GM12878 (cell line): ENCODE data around the gene ANKRD37. TPM values are rescaled to one million over a fixed set of nuclear protein-coding genes. Genes with fewer than 3 reads are reported as not detected.

ENCODE experiments used
- ATAC-seq: fragments of 200-7000 bp; cut with Tn5 transposase; 3 replicates; pipeline ENCODE4 v1.9.1; 2020; ENCODE audit warnings: mild to moderate bottlenecking, moderate library complexity
- BruUV-seq: library from RNA; stranded (reverse); fragments of 400-500 nt; replicated peaks from 2 replicates; lab custom pipeline; 2021; lab: Mats Ljungman, UMichigan
- CTCF ChIA-PET: fragments of 300-600 bp; sonication (Branson Sonifier 250); formaldehyde crosslinking; extraction: SDS; loops from one replicate; lab custom pipeline; 2021; ENCODE audit warnings: inconsistent platforms; lab: Yijun Ruan, JAX
- POLR2A ChIA-PET: fragments of 350-600 bp; formaldehyde crosslinking; extraction: SDS; loops from one replicate; lab custom pipeline; 2021; ENCODE audit warnings: inconsistent platforms; lab: Charles Lee
- RAD21 ChIA-PET: fragments of 300-600 bp; sonication (Branson Sonifier 250); formaldehyde crosslinking; loops from one replicate; lab custom pipeline; 2023; ENCODE audit warnings: antibody characterized with exemption; ENCODE audit not compliant: unreplicated experiment; lab: Charles Lee
- SMC1A ChIA-PET: fragments of 300-600 bp; sonication (Branson Sonifier 250); formaldehyde crosslinking; loops from one replicate; lab custom pipeline; 2023; ENCODE audit not compliant: unreplicated experiment, uncharacterized antibody; lab: Charles Lee
- DNase-seq: peaks from one replicate; pipeline ENCODE4 v3.0.0-alpha.2; 2011; ENCODE audit warnings: low read depth, low spot score
- FAIRE-seq: peaks from 3 replicates; lab custom pipeline; 2011; peaks lifted over from hg19 to GRCh38; lab: Jason Lieb, UNC
- H2AFZ ChIP-seq: 2 replicates; pipeline ENCODE4 v1.6.0; 2011; ENCODE audit warnings: low read depth, low read length, control low read depth; ENCODE audit not compliant: control insufficient read depth
- H3K27ac ChIP-seq: 2 replicates; pipeline ENCODE4 v1.5.1; 2011; ENCODE audit warnings: control low read depth; ENCODE audit not compliant: control insufficient read depth, insufficient read depth
- H3K27me3 ChIP-seq, 2 experiments: replicated peaks in 1 of 2; 2 replicates each; pipeline versions ENCODE4 v1.6.0 to v1.6.1; 2011; ENCODE audit warnings: low read length in 1 of 2; ENCODE audit not compliant: control insufficient read depth in 2 of 2, insufficient read depth in 2 of 2
- H3K36me3 ChIP-seq, 2 experiments: 2 replicates each; pipeline ENCODE4 v1.5.1; 2011; ENCODE audit warnings: low read length in 1 of 2; ENCODE audit not compliant: control insufficient read depth in 2 of 2, insufficient read depth in 2 of 2
- H3K4me1 ChIP-seq: 2 replicates; pipeline ENCODE4 v1.6.1; 2011; ENCODE audit warnings: mild to moderate bottlenecking, low read length, moderate library complexity, mixed read lengths; ENCODE audit not compliant: control insufficient read depth, insufficient read depth
- H3K4me2 ChIP-seq: 2 replicates; pipeline ENCODE4 v1.6.0; 2011; ENCODE audit warnings: control low read depth; ENCODE audit not compliant: control insufficient read depth, insufficient read depth
- H3K4me3 ChIP-seq: fragments of 200-600 bp; sonication (generic); 2 replicates; pipeline ENCODE4 v1.5.1; 2016
- H3K79me2 ChIP-seq: 2 replicates; pipeline ENCODE4 v1.6.0; 2011; ENCODE audit warnings: low read length; ENCODE audit not compliant: control insufficient read depth, insufficient read depth
- H3K9ac ChIP-seq: 2 replicates; pipeline ENCODE4 v1.8.0; 2011; ENCODE audit warnings: low read length, control low read depth, mixed read lengths; ENCODE audit not compliant: control insufficient read depth, insufficient read depth
- H3K9me3 ChIP-seq: replicated peaks from 3 replicates; pipeline ENCODE4 v1.5.1; 2011; ENCODE audit warnings: mild to moderate bottlenecking, low read length; ENCODE audit not compliant: control insufficient read depth, insufficient read depth
- H4K20me1 ChIP-seq: 2 replicates; pipeline ENCODE4 v1.6.0; 2011; ENCODE audit not compliant: control insufficient read depth, insufficient read depth
- CEBPB ChIP-seq, 2 experiments: fragments of 150-350 bp in 1 of 2; IDR thresholded peaks; 2 replicates each; pipeline ENCODE4 v1.6.1; 2012 to 2014; ENCODE audit warnings: low read depth in 2 of 2, low read length in 2 of 2, borderline replicate concordance in 1 of 2, inconsistent platforms in 1 of 2
- ELK1 ChIP-seq: IDR thresholded peaks from 2 replicates; pipeline ENCODE4 v1.6.1; 2012; ENCODE audit warnings: low read depth, low read length, improper control_type of control experiment
- IRF3 ChIP-seq: fragments of 450-650 bp; IDR thresholded peaks from 2 replicates; pipeline ENCODE4 v1.6.1; 2014; ENCODE audit warnings: mild to moderate bottlenecking
- MAX ChIP-seq: IDR thresholded peaks from 2 replicates; pipeline ENCODE4 v1.6.1; 2012; ENCODE audit warnings: low read depth, low read length, improper control_type of control experiment
- MEF2A ChIP-seq: IDR thresholded peaks from 2 replicates; pipeline ENCODE4 v1.6.1; 2011; ENCODE audit warnings: low read depth, mild to moderate bottlenecking, low read length, moderate library complexity; ENCODE audit not compliant: insufficient read depth
- NFIC ChIP-seq: IDR thresholded peaks from 2 replicates; pipeline ENCODE4 v1.6.1; 2012; ENCODE audit warnings: low read depth, mild to moderate bottlenecking, inconsistent platforms, low read length, moderate library complexity
- POU2F2 ChIP-seq: IDR thresholded peaks from 3 replicates; pipeline ENCODE4 v1.6.1; 2011; ENCODE audit warnings: low read depth, mild to moderate bottlenecking, low read length, borderline replicate concordance
- SMC3 ChIP-seq: IDR thresholded peaks from 2 replicates; pipeline ENCODE4 v1.6.1; 2011; ENCODE audit warnings: low read length, improper control_type of control experiment, borderline replicate concordance
- SPI1 ChIP-seq: IDR thresholded peaks from 2 replicates; pipeline ENCODE4 v1.6.1; 2011; ENCODE audit warnings: low read depth, mild to moderate bottlenecking, low read length, moderate library complexity, borderline replicate concordance; ENCODE audit not compliant: insufficient read depth
- ZNF274 ChIP-seq: IDR thresholded peaks from one replicate; pipeline ENCODE4 v1.8.0; 2011; ENCODE audit not compliant: insufficient read length, insufficient read depth
- ZNF622 ChIP-seq: fragments of 450-650 bp; IDR thresholded peaks from 2 replicates; pipeline ENCODE4 v1.6.1; 2017; ENCODE audit warnings: mild to moderate bottlenecking, inconsistent platforms
- ZZZ3 ChIP-seq: IDR thresholded peaks from 2 replicates; pipeline ENCODE4 v1.6.1; 2011; ENCODE audit warnings: low read depth; ENCODE audit not compliant: control insufficient read depth, insufficient read length
- WGBS: methylation state at CpG from one replicate; pipeline ENCODE4 v1.1.6; 2016; ENCODE audit warnings: low lambda C conversion rate; ENCODE audit not compliant: insufficient replicate concordance, insufficient coverage; ENCODE audit errors: missing lambda C conversion rate; 5-methylcytosine and 5-hydroxymethylcytosine counted together
- in situ Hi-C: fragments of 300-500 bp; cut with MboI; formaldehyde crosslinking; loops from 9 replicates; pipeline ENCODE4 v1.14.3; 2018; ENCODE audit warnings: mixed read lengths
- intact Hi-C: fragments of 100-400 bp; cut with micrococcal nuclease; formaldehyde crosslinking; loops from one replicate; pipeline ENCODE4 v1.14.2; 2022; ENCODE audit not compliant: unreplicated experiment
- polyA plus RNA-seq, 11 experiments: library from polyadenylated mRNA; depleted of rRNA in 4 of 11; unstranded in 6 of 11; stranded (reverse) in 5 of 11; fragments of >200 nt; fragmentation: Nextera tagmentation in 4 of 11; fragmentation: Illumina TruSeq in 1 of 11; extraction: Ambion mirVana in 4 of 11; extraction: Trizol in 1 of 11; gene quantifications; 1 replicate in 1 of 11; 2 replicates in 10 of 11; pipeline versions ENCODE4 v1.2.1 to v1.2.3, GENCODE V29; 2011 to 2016; ENCODE audit warnings: inconsistent platforms in 2 of 11, missing spikeins in 2 of 11, low read depth in 1 of 11
- total RNA-seq, 4 experiments: library from RNA; depleted of rRNA in 3 of 4; stranded (reverse); fragments of >200 nt in 3 of 4; fragmentation: Illumina TruSeq in 1 of 4; extraction: Trizol in 1 of 4; gene quantifications; 2 replicates each; pipeline versions ENCODE4 v1.2.1 to v1.2.3, GENCODE V29; 2013 to 2021
- TF ChIP-seq, protein P1 (sequence below): fragments of 450-650 bp; IDR thresholded peaks from 2 replicates; pipeline ENCODE4 v1.6.1; 2017; ENCODE audit warnings: antibody characterized with exemption, mild to moderate bottlenecking, moderate library complexity

ANKRD37 gene
- total and polyA plus RNA-seq, 10 of the 15 experiments (the other 5 are each of a cell fraction or from before 2014, with no cell fraction given) = 10.6 to 67.9 (median 24.2) TPM

- ATAC-seq (peak; percentile 28), FAIRE-seq (no peak), DNase-seq (no peak)
- BruUV-seq = TSS peak; percentile 69
- H3K4me1 ChIP-seq = no peaks in the 10 kb centered on the region
- peak overlapping the region; percentile 99 for H2AFZ ChIP-seq
- 18% methylated on average over 13 of the region's 13 CpGs for WGBS
- H3K4me3 ChIP-seq = peak overlapping the region; percentile 83
- ChIA-PET POLR2A (interaction anchor here (0.5 to 4.0 kb wide), 10 partner anchors 18 to 255 kb away, joined by 3 to 37 read pairs (median 4); partner anchors contain the start of genes ANKRD37 and LRP2BP), SMC1A (interaction anchor here (0.6 to 3.5 kb wide), 17 partner anchors 10 to 691 kb away, joined by 3 to 25 read pairs (median 4); partner anchors contain the start of genes ANKRD37, CENPU and LRP2BP), CTCF (interaction anchor here (0.7 to 2.0 kb wide), 10 partner anchors 29 to 383 kb away, joined by 3 to 8 read pairs (median 4); partner anchors contain the start of gene LRP2BP), RAD21 (interaction anchor here (1.0 to 3.3 kb wide), 7 partner anchors 8 to 386 kb away, joined by 3 to 21 read pairs (median 5); partner anchors contain the start of genes ANKRD37 and LRP2BP)
- H3K27me3 ChIP-seq = no peaks in the 10 kb centered on the region
- no peaks in the 10 kb centered on the region for H3K9me3 ChIP-seq
- no peaks in the 10 kb centered on the region for H4K20me1 ChIP-seq
- peak overlapping the region; percentile 70 for H3K9ac ChIP-seq
- peaks cover 0 to 6% of the 10 kb centered on the region in 2 experiments; a peak in 1 of 4 replicates for H3K36me3 ChIP-seq
- intact Hi-C loops (loop anchor here (2.0 kb wide), 1 partner anchor 28 kb away; the partner anchor contains the start of gene ANKRD37), in situ Hi-C loops (no loop called here)
- peak overlapping the region; percentile 92 for H3K27ac ChIP-seq
- H3K4me2 ChIP-seq = peak overlapping the region; percentile 73
- peaks cover 15% of the 10 kb centered on the region for H3K79me2 ChIP-seq
- TF ChIP-seq ZNF274 = no peak
- no peak for TF ChIP-seq IRF3
- TF ChIP-seq SMC3 = no peak
- no peak for TF ChIP-seq MAX
- TF ChIP-seq ELK1 = no peak
- TF ChIP-seq ZZZ3 = no peak
- no peak for TF ChIP-seq CEBPB (IDR thresholded peaks at IDR 0.05; ENCODE audit: borderline replicate concordance in 1 of 2, low read depth in 2 of 2, low read length in 2 of 2)
- no peak for TF ChIP-seq POU2F2
- no peak for TF ChIP-seq ZNF622
- peak; percentile 27; the same call in 1 of the 2 replicates for TF ChIP-seq SPI1
- TF ChIP-seq, protein P1, sequence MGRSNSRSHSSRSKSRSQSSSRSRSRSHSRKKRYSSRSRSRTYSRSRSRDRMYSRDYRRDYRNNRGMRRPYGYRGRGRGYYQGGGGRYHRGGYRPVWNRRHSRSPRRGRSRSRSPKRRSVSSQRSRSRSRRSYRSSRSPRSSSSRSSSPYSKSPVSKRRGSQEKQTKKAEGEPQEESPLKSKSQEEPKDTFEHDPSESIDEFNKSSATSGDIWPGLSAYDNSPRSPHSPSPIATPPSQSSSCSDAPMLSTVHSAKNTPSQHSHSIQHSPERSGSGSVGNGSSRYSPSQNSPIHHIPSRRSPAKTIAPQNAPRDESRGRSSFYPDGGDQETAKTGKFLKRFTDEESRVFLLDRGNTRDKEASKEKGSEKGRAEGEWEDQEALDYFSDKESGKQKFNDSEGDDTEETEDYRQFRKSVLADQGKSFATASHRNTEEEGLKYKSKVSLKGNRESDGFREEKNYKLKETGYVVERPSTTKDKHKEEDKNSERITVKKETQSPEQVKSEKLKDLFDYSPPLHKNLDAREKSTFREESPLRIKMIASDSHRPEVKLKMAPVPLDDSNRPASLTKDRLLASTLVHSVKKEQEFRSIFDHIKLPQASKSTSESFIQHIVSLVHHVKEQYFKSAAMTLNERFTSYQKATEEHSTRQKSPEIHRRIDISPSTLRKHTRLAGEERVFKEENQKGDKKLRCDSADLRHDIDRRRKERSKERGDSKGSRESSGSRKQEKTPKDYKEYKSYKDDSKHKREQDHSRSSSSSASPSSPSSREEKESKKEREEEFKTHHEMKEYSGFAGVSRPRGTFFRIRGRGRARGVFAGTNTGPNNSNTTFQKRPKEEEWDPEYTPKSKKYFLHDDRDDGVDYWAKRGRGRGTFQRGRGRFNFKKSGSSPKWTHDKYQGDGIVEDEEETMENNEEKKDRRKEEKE = 0 out of 2 replicates have a peak, but pooled peaks have one; percentile 70
- 0 out of 2 replicates have a peak, but pooled peaks have one; percentile 2 for TF ChIP-seq NFIC
- TF ChIP-seq MEF2A = no peak
Observed at GRCh38 chr4:185424905-185425646, 28.4 kb downstream of the ANKRD37 start.
